T47D (cell line): Measurements from ENCODE around the gene MEAK7.

ENCODE experiments used
- DNase-seq, 2 experiments: peaks; one replicate each; pipeline versions ENCODE4 v3.0.0 to v3.0.0-alpha.2; 2011 to 2012; ENCODE audit warnings: low read depth in 1 of 2, low spot score in 1 of 2
- JUND ChIP-seq: IDR thresholded peaks from 2 replicates; pipeline ENCODE4 v1.6.1; 2012; ENCODE audit warnings: low read depth
- in situ Hi-C: cut with HindIII; loops from 2 replicates; pipeline ENCODE4 v1.10.0; 2016; ENCODE audit warnings: low sequenced_read_pairs, low pct_unique_long_range_greater_than_20kb

The MEAK7 gene

GRCh38 chr16:84541999-84542817, 37.7 kb upstream of the MEAK7 start:
- DNase-seq = peak in 1 of 2 experiments; percentile 39
- in situ Hi-C loops = no loop called here
- no peak for TF ChIP-seq JUND

GRCh38 chr16:84540194-84540593, 35.7 kb upstream of the MEAK7 start:
- in situ Hi-C loops = no loop called here
- no peak for TF ChIP-seq JUND
- DNase-seq = no peak

- in situ Hi-C loops = no loop called here
- no peak for TF ChIP-seq JUND
- no peak for DNase-seq
Measured at GRCh38 chr16:84538222-84538840, 33.9 kb upstream of the MEAK7 start.

- DNase-seq = no peak
- no peak for TF ChIP-seq JUND
- in situ Hi-C loops = no loop called here
Measured at GRCh38 chr16:84537491-84538151, 33.2 kb upstream of the MEAK7 start.

GRCh38 chr16:84535851-84536250, 31.4 kb upstream of the MEAK7 start:
- DNase-seq = no peak
- TF ChIP-seq JUND = no peak
- in situ Hi-C loops = no loop called here

GRCh38 chr16:84535408-84535807, 30.9 kb upstream of the MEAK7 start:
- in situ Hi-C loops = no loop called here
- TF ChIP-seq JUND = no peak
- DNase-seq = no peak

GRCh38 chr16:84534815-84535214, 30.4 kb upstream of the MEAK7 start:
- in situ Hi-C loops = no loop called here
- no peak for DNase-seq
- no peak for TF ChIP-seq JUND

- no peak for DNase-seq
- no peak for TF ChIP-seq JUND
- in situ Hi-C loops = no loop called here
Measured at GRCh38 chr16:84532855-84533486, 28.5 kb upstream of the MEAK7 start.

- in situ Hi-C loops = no loop called here
- no peak for TF ChIP-seq JUND
- peak in 1 of 2 experiments; percentile 33 for DNase-seq
Measured at GRCh38 chr16:84532291-84532724, 27.8 kb upstream of the MEAK7 start.

GRCh38 chr16:84531671-84532111, 27.2 kb upstream of the MEAK7 start:
- DNase-seq = no peak
- in situ Hi-C loops = no loop called here
- no peak for TF ChIP-seq JUND

- in situ Hi-C loops = no loop called here
- no peak for DNase-seq
- no peak for TF ChIP-seq JUND
Measured at GRCh38 chr16:84530590-84530989, 26.1 kb upstream of the MEAK7 start.

- no peak for DNase-seq
- in situ Hi-C loops = no loop called here
- no peak for TF ChIP-seq JUND
Measured at GRCh38 chr16:84529607-84530006, 25.1 kb upstream of the MEAK7 start.
